ENCODE measurements around the gene CWH43.

DNA sequence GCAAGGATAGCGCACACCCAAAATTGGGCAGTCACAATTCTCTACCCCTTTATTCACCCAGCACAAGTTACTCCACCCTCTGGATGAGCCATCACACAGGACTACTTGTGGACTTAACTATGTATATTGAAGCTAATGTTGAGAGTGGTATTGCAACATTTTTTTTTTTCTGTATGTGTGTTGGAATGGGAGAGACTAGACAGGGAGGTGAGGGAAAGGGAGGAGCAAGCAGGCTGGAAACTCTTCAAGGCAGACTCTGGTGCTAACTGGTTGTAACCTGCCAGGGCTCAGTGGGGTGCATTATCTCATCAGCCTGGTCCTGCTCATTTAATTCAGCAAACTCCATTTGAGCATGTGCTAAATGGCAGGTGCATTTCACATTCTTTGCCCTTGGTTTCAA lies 18.4 kb upstream of the CWH43 start:
- TF ChIP-seq, protein P1, sequence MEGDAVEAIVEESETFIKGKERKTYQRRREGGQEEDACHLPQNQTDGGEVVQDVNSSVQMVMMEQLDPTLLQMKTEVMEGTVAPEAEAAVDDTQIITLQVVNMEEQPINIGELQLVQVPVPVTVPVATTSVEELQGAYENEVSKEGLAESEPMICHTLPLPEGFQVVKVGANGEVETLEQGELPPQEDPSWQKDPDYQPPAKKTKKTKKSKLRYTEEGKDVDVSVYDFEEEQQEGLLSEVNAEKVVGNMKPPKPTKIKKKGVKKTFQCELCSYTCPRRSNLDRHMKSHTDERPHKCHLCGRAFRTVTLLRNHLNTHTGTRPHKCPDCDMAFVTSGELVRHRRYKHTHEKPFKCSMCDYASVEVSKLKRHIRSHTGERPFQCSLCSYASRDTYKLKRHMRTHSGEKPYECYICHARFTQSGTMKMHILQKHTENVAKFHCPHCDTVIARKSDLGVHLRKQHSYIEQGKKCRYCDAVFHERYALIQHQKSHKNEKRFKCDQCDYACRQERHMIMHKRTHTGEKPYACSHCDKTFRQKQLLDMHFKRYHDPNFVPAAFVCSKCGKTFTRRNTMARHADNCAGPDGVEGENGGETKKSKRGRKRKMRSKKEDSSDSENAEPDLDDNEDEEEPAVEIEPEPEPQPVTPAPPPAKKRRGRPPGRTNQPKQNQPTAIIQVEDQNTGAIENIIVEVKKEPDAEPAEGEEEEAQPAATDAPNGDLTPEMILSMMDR (conservative IDR thresholded peaks at IDR 0.05; ENCODE audit: low read depth, low read length), result no peak
- TF ChIP-seq EZH2phosphoT487 (IDR thresholded peaks at IDR 0.05; ENCODE audit: borderline replicate concordance, low read length), result no peak
- no peak for TF ChIP-seq EZH2 (IDR thresholded peaks at IDR 0.05; ENCODE audit: low read length, unreplicated experiment)

Data from PC-3 (cell line).